HFFc6 (cell line): ENCODE data around the gene GRM4. TPM values are rescaled to one million over a fixed set of nuclear protein-coding genes. Genes with fewer than 3 reads are reported as not detected.

Experiments
- DNase-seq: peaks from one replicate; pipeline ENCODE4 v3.0.0-alpha.2; 2018
- H3K27ac Mint-ChIP-seq: 2 replicates; pipeline ENCODE4 v1.8.0; 2020; ENCODE audit warnings: mild to moderate bottlenecking, mixed read lengths
- H3K27me3 Mint-ChIP-seq: 2 replicates; pipeline ENCODE4 v1.8.0; 2021; ENCODE audit warnings: mild to moderate bottlenecking, moderate library complexity, mixed read lengths; ENCODE audit not compliant: insufficient read depth
- H3K36me3 Mint-ChIP-seq: 2 replicates; pipeline ENCODE4 v1.8.0; 2021; ENCODE audit warnings: low read depth, mixed read lengths
- H3K4me1 Mint-ChIP-seq: 2 replicates; pipeline ENCODE4 v1.8.0; 2020; ENCODE audit warnings: low read depth, mixed read lengths
- H3K4me3 Mint-ChIP-seq: 2 replicates; pipeline ENCODE4 v1.8.0; 2020; ENCODE audit warnings: mild to moderate bottlenecking, moderate library complexity, mixed read lengths
- H3K9me3 Mint-ChIP-seq: 2 replicates; pipeline ENCODE4 v1.8.0; 2020; ENCODE audit warnings: mild to moderate bottlenecking, mixed read lengths
- total RNA-seq, 6 experiments: library from RNA; stranded (reverse); fragmentation: NEBNext Ultra II Directional; extraction: Animal tissue kit (Norgen Biotek cat#: 25700); gene quantifications; 2 replicates in 1 of 6; 3 replicates in 5 of 6; pipeline ENCODE4 v1.2.3, GENCODE V29; 2021
- TF ChIP-seq, protein P1 (sequence below): fragments of 200-600 bp; sonication (generic); IDR thresholded peaks from 2 replicates; pipeline ENCODE4 v1.5.0; 2021; ENCODE audit warnings: antibody characterized with exemption, mild to moderate bottlenecking

Gene GRM4
- total RNA-seq, 6 experiments from 2014 or later, result 0.12 to 0.14 TPM; not detected in 4

DNA sequence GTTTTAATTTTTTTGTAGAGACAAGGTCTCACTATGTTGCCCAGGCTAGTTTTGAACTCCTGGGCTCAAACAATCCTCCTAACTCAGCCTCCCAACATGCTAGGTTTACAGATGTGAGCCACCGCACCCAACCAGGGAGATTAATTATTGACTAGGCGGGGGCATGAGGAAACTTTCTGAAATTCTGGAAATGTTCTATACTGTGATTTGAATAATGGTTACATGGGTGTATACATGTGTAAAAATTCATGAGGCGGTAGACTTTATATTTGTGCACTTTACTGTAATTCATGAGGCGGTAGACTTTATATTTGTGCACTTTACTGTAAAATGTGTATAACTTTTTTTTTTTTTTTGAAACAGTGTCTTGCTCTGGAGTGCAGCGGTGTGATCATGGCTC lies 147.2 kb downstream of the GRM4 start:
- Mint-ChIP-seq H3K27me3 (peaks cover 58% of the 10 kb centered on the region), H3K4me3 (no peak overlapping the region), H3K27ac (no peak overlapping the region), H3K9me3 (peaks cover 6% of the 10 kb centered on the region; the same call in 1 of the 2 replicates), H3K4me1 (no peaks in the 10 kb centered on the region), H3K36me3 (peaks cover 5% of the 10 kb centered on the region; the same call in 1 of the 2 replicates)
- TF ChIP-seq, protein P1, sequence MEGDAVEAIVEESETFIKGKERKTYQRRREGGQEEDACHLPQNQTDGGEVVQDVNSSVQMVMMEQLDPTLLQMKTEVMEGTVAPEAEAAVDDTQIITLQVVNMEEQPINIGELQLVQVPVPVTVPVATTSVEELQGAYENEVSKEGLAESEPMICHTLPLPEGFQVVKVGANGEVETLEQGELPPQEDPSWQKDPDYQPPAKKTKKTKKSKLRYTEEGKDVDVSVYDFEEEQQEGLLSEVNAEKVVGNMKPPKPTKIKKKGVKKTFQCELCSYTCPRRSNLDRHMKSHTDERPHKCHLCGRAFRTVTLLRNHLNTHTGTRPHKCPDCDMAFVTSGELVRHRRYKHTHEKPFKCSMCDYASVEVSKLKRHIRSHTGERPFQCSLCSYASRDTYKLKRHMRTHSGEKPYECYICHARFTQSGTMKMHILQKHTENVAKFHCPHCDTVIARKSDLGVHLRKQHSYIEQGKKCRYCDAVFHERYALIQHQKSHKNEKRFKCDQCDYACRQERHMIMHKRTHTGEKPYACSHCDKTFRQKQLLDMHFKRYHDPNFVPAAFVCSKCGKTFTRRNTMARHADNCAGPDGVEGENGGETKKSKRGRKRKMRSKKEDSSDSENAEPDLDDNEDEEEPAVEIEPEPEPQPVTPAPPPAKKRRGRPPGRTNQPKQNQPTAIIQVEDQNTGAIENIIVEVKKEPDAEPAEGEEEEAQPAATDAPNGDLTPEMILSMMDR, result no peak
- DNase-seq, result no peak

DNA sequence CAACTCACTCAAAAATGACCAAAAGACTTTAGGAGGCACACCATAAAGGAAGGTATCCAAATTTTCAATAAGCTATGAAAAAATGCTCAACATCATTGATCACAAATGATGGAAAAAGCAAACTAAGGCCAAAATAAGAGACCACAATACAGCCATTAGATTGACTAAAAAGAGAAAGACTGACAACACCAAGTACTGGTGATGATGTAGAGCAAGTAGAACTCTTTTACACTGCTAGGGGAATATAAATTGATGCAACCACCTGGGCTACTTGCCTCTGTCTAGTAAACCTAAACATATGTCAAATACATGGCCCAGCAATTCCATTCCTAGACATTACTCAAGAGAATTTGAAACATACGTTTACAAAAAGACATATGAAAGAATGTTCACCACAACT lies 148.6 kb downstream of the GRM4 start:
- no peak overlapping the region for H3K27ac Mint-ChIP-seq
- no peaks in the 10 kb centered on the region for H3K4me1 Mint-ChIP-seq

DNA sequence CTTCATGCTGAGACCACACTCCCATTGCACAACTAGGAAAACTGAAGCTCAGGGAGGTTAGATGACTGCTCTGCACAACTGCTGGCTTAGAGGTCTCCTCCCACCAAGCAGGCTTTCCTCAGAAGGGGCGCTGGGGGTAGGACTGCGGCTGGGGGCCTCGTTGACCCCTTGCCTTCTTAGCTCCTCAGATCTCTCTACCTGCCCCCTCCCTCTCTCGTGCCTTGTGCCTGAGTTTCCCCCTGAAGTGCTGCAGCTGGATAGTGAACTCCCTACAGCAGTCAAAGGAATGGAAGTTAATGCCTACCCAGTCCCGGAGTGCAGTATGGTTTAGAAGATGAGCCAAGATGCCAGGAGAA lies 149.8 kb downstream of the GRM4 start:
- Mint-ChIP-seq H3K27ac (no peak overlapping the region), H3K4me1 (no peaks in the 10 kb centered on the region), H3K4me3 (no peak overlapping the region), H3K27me3 (peaks cover 67% of the 10 kb centered on the region), H3K36me3 (peaks cover 5% of the 10 kb centered on the region; the same call in 1 of the 2 replicates), H3K9me3 (peaks cover 6% of the 10 kb centered on the region; the same call in 1 of the 2 replicates)
- TF ChIP-seq, protein P1, result no peak
- DNase-seq, result no peak

More for the DNA sequence above, 148.6 kb downstream of the GRM4 start:
- Mint-ChIP-seq H3K27me3 (peaks cover 64% of the 10 kb centered on the region), H3K36me3 (peaks cover 5% of the 10 kb centered on the region; the same call in 1 of the 2 replicates), H3K4me3 (no peak overlapping the region), H3K9me3 (peaks cover 6% of the 10 kb centered on the region; the same call in 1 of the 2 replicates)
- no peak for DNase-seq
- TF ChIP-seq, protein P1, result no peak

DNA sequence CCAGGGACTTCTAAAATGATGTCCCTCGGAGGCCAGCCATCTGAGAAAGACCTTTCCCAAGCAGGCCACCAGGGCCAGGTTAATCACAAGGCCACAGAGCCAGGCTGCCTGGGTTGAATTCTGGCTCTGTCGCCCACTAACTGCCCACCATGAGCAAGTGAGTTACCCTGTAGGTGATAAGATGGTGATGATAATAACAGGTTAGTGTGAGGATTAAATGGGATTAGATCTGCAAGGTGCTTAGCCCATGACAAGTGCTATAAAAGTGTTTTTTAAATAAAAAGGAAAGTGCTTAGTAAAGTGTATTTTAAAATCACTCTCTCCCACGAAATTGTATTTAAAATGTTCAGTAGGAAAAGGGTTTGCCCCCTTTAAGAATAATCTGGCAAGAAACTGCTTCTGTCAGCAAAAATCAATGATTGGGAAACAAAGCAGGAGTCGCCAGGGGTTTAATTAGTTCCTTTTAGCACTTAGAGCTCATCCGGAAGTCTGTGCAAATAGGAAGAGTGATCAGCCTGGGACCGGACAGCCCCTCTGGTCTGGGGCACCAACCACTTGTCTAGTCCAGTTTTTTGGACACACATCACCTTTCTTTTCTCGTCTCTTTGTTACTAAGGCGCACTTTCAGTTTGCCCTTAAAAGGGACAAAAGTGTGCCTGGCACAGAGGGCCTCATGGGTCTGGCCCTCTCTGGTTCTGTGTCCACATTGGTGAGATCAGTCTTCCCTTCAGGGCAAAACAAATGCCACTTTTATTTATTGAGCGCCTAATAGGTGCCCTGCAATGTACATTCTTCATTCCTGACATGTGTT lies 150.4 kb downstream of the GRM4 start:
- peaks cover 66% of the 10 kb centered on the region for H3K27me3 Mint-ChIP-seq
- H3K27ac Mint-ChIP-seq, result no peak overlapping the region
- H3K4me1 Mint-ChIP-seq, result no peaks in the 10 kb centered on the region
- H3K4me3 Mint-ChIP-seq, result no peak overlapping the region
- peaks cover 6% of the 10 kb centered on the region; the same call in 1 of the 2 replicates for H3K9me3 Mint-ChIP-seq
- DNase-seq, result no peak
- TF ChIP-seq, protein P1, result no peak
- H3K36me3 Mint-ChIP-seq, result peaks cover 5% of the 10 kb centered on the region; the same call in 1 of the 2 replicates

DNA sequence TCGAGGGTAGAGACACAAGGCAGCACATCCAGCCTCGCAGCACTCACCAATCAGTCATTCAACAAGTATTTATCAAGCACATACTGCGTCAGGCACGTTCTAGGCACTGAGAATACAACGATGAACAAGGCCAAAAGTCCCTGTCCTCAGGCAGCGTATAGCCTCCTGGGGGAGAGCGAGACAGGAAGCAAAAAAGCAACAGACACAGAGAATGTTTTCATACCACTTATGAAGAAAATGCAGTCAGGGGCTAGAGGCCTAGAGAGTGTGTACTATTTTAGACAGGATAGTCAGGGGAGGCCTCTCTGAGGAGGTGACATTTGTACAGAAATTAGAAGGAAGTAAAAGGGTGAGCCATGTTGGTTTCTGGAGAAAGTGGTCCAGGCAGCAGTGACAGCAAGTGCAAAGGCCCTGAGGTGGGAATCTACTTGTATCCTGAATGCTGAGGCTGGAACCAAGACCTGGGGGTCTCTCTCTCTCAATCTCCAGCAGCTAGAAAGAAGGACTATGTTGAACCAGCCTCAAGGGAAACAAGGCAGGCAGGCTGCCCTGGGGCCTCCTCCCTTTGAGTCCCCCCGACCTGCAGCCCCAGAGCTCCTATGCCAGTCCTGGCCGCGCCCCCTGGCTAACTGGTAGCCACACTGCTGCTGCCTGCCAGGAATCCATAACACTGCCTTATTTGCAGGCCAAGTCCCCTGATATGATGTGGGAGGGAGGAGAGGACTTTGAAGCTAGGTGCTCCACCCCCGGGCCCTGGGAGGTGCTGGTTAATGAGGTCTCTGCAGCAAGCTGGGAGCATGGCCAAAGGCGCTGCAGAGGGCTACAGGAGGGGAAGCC lies 151.2 kb downstream of the GRM4 start:
- TF ChIP-seq, protein P1, result no peak
- DNase-seq, result no peak
- Mint-ChIP-seq H3K9me3 (peaks cover 6% of the 10 kb centered on the region; the same call in 1 of the 2 replicates), H3K4me3 (no peak overlapping the region), H3K36me3 (peaks cover 5% of the 10 kb centered on the region; the same call in 1 of the 2 replicates), H3K4me1 (no peaks in the 10 kb centered on the region), H3K27ac (no peak overlapping the region), H3K27me3 (peaks cover 66% of the 10 kb centered on the region)
